Central memory CD8-positive, alpha-beta T cell (primary cell): ENCODE data around the gene HLA-DQA1.
"Not testable (repeated sequence)": the region's sequence is repeated elsewhere in the genome, so short reads cannot be mapped to it uniquely, and the experiment has no call there.

Experiments used
- ATAC-seq: fragments of 150-1000 bp; cut with Tn5 transposase; replicated peaks from 2 replicates; pipeline ENCODE4 v1.10.0; 2022; ENCODE audit warnings: mild to moderate bottlenecking, moderate FRiP score, moderate number of reproducible peaks; ENCODE audit not compliant: poor library complexity, severe bottlenecking; ENCODE audit errors: extremely low read depth
- DNase-seq, 2 donors: peaks; one replicate each; pipeline ENCODE4 v3.0.0; 2021; ENCODE audit warnings: low spot score in 2 of 2
- H3K27ac Mint-ChIP-seq: one replicate; pipeline ENCODE4 v1.8.0; 2022; ENCODE audit warnings: low read depth, mild to moderate bottlenecking, moderate library complexity, mixed read lengths
- H3K27me3 Mint-ChIP-seq: one replicate; pipeline ENCODE4 v1.8.0; 2022; ENCODE audit warnings: mixed read lengths
- H3K36me3 Mint-ChIP-seq: one replicate; pipeline ENCODE4 v1.8.0; 2022; ENCODE audit warnings: mild to moderate bottlenecking, moderate library complexity, mixed read lengths; ENCODE audit not compliant: insufficient read depth
- H3K4me1 Mint-ChIP-seq: one replicate; pipeline ENCODE4 v1.8.0; 2022; ENCODE audit warnings: mixed read lengths
- H3K4me3 Mint-ChIP-seq: one replicate; pipeline ENCODE4 v1.8.0; 2022; ENCODE audit warnings: mild to moderate bottlenecking, moderate library complexity, mixed read lengths
- H3K9me3 Mint-ChIP-seq: one replicate; pipeline ENCODE4 v1.8.0; 2022; ENCODE audit warnings: mixed read lengths

Gene HLA-DQA1

DNA sequence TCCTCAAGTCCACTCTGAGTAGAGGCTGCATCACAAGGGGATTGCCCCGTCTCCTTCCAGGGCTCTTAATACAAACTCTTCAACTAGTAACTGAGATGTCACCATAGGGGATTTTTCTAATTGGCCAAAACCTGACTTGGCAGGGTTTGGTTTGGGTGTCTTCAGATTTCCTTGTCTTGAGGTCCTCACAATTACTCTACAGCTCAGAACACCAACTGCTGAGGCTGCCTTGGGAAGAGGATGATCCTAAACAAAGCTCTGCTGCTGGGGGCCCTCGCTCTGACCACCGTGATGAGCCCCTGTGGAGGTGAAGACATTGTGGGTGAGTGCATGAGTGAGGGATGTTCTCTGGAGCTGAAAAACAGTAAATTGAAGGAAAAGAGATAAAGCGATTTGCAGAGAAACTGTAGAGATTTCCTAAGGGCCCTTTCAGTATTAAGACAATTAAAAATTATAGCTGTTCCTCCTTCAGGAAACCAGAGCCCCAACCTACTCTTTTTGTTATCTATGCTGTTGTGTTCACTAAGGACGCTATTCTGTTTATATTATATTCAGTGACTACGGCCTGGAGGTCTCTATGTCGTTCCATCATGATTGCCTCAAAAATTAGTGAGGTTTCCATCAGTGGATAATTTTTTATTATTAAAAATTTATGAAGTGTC lies at the start of gene HLA-DQA1:
Gene HLA-DQA1, plus strand, starts transcription at position 188 of the 662 bp plus-strand sequence. Its CDS starts 53 bp downstream, at position 241.
- peaks cover 20% of the 10 kb centered on the region for H3K36me3 Mint-ChIP-seq
- H3K27me3 Mint-ChIP-seq, result no peaks in the 10 kb centered on the region
- H3K27ac Mint-ChIP-seq, result peak within 1 kb of the TSS; percentile 95
- peak; percentile 87 for ATAC-seq
- DNase-seq, result peak in 1 of 2 donors; percentile 53
- H3K4me1 Mint-ChIP-seq, result peaks cover 43% of the 10 kb centered on the region
- no peaks in the 10 kb centered on the region for H3K9me3 Mint-ChIP-seq
- peak within 1 kb of the TSS; percentile 86 for H3K4me3 Mint-ChIP-seq

GRCh38 chr6:32588156-32588555 lies 49.0 kb upstream of the HLA-DQA1 start:
- peak overlapping the region; percentile 98 for H3K4me3 Mint-ChIP-seq
- ATAC-seq (no peak), DNase-seq (no peak)
- peaks cover 29% of the 10 kb centered on the region for H3K36me3 Mint-ChIP-seq
- H3K9me3 Mint-ChIP-seq, result no peaks in the 10 kb centered on the region
- no peaks in the 10 kb centered on the region for H3K27me3 Mint-ChIP-seq
- peak overlapping the region; percentile 87 for H3K27ac Mint-ChIP-seq
- H3K4me1 Mint-ChIP-seq, result peaks cover 62% of the 10 kb centered on the region

GRCh38 chr6:32589596-32590449 lies 47.4 kb upstream of the HLA-DQA1 start, which contains the start of gene HLA-DRB1:
Gene HLA-DRB1 (minus strand): TSS chr6:32589848. CDS start chr6:32589742, 106 bp downstream.
- DNase-seq (peak; percentile 30 to 60), ATAC-seq (peak; percentile 85)
- Mint-ChIP-seq H3K9me3 (no peaks in the 10 kb centered on the region), H3K4me3 (peak within 1 kb of the TSS; percentile 98), H3K4me1 (peaks cover 46% of the 10 kb centered on the region), H3K27ac (peak within 1 kb of the TSS; percentile 87), H3K36me3 (peaks cover 14% of the 10 kb centered on the region), H3K27me3 (no peaks in the 10 kb centered on the region)

GRCh38 chr6:32590713-32591112 lies 46.5 kb upstream of the HLA-DQA1 start:
- not testable (repeated sequence) for H3K4me3 Mint-ChIP-seq, DNase-seq, ATAC-seq, H3K9me3 Mint-ChIP-seq, H3K27me3 Mint-ChIP-seq, H3K27ac Mint-ChIP-seq
- Mint-ChIP-seq H3K36me3 (peaks cover 13% of the 10 kb centered on the region), H3K4me1 (peaks cover 39% of the 10 kb centered on the region)

GRCh38 chr6:32597024-32597423 lies 40.2 kb upstream of the HLA-DQA1 start:
- no peaks in the 10 kb centered on the region for H3K36me3 Mint-ChIP-seq
- H3K27me3 Mint-ChIP-seq, result no peaks in the 10 kb centered on the region
- DNase-seq, result no peak
- H3K4me1 Mint-ChIP-seq, result no peaks in the 10 kb centered on the region
- ATAC-seq, result no peak
- H3K4me3 Mint-ChIP-seq, result no peak overlapping the region
- no peak overlapping the region for H3K27ac Mint-ChIP-seq
- no peaks in the 10 kb centered on the region for H3K9me3 Mint-ChIP-seq

DNA sequence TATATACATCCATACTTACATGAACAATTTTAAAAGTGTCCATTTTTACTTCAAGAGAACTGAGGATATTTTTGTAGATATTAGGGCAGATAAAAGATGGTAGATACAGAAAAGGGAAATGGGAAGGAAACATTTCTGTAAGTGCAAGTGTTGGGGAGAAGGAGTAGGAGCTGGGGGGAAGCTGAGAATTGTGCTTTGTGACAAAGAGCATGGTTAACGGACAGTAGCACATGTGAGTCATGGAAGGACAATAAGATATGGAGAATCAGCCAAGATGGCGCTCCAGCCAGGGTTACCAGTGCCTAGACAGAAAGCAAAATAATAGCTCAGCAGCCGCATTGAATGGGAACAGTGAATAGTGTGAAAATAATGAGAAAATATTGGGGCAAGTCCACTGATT lies 34.8 kb upstream of the HLA-DQA1 start:
- DNase-seq (no peak), ATAC-seq (no peak)
- Mint-ChIP-seq H3K9me3 (no peaks in the 10 kb centered on the region), H3K27ac (no peak overlapping the region), H3K4me1 (peaks cover 12% of the 10 kb centered on the region), H3K27me3 (no peaks in the 10 kb centered on the region), H3K36me3 (no peaks in the 10 kb centered on the region), H3K4me3 (no peak overlapping the region)

- Mint-ChIP-seq H3K4me3 (no peak overlapping the region), H3K27ac (no peak overlapping the region), H3K4me1 (peaks cover 12% of the 10 kb centered on the region), H3K9me3 (no peaks in the 10 kb centered on the region), H3K36me3 (no peaks in the 10 kb centered on the region), H3K27me3 (no peaks in the 10 kb centered on the region)
- no peak for DNase-seq
- no peak for ATAC-seq
These were observed 34.0 kb upstream of the HLA-DQA1 start for GRCh38 chr6:32603222-32603621.

DNA sequence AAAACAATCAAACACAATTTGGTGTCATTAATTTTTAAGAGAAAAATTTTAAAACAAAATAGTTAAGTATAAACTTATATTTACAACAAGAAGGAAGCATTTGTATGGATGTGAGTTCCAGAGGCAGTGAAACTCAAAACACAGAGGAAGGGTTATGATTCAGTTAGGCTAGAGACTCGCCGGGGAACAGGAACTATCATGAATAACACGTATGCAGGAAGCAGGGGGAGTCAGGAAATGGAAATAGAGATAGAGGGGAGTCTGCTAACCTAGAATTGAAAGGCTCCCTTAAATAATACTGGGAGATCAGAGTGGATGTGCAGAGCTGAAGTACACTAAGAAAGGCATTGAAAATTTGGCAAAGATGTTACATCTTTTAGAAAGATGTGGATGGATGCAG lies 33.3 kb upstream of the HLA-DQA1 start:
- H3K4me1 Mint-ChIP-seq, result peaks cover 12% of the 10 kb centered on the region
- DNase-seq (no peak), ATAC-seq (no peak)
- H3K4me3 Mint-ChIP-seq, result peak overlapping the region; percentile 0
- H3K36me3 Mint-ChIP-seq, result no peaks in the 10 kb centered on the region
- no peaks in the 10 kb centered on the region for H3K27me3 Mint-ChIP-seq
- peak overlapping the region; percentile 10 for H3K27ac Mint-ChIP-seq
- no peaks in the 10 kb centered on the region for H3K9me3 Mint-ChIP-seq

GRCh38 chr6:32604434-32604877 lies 32.8 kb upstream of the HLA-DQA1 start:
- H3K27ac Mint-ChIP-seq, result peak overlapping the region; percentile 10
- H3K4me3 Mint-ChIP-seq, result no peak overlapping the region
- H3K27me3 Mint-ChIP-seq, result no peaks in the 10 kb centered on the region
- H3K4me1 Mint-ChIP-seq, result peaks cover 12% of the 10 kb centered on the region
- DNase-seq (no peak), ATAC-seq (peak; percentile 38)
- no peaks in the 10 kb centered on the region for H3K9me3 Mint-ChIP-seq
- H3K36me3 Mint-ChIP-seq, result no peaks in the 10 kb centered on the region

GRCh38 chr6:32607263-32607987 lies 29.8 kb upstream of the HLA-DQA1 start:
- H3K27ac Mint-ChIP-seq, result peak overlapping the region; percentile 82
- H3K36me3 Mint-ChIP-seq, result no peaks in the 10 kb centered on the region

GRCh38 chr6:32607988-32608298 lies 29.3 kb upstream of the HLA-DQA1 start:
- no peak overlapping the region for H3K4me3 Mint-ChIP-seq
- no peak for DNase-seq
- peaks cover 12% of the 10 kb centered on the region for H3K4me1 Mint-ChIP-seq
- peak overlapping the region; percentile 82 for H3K27ac Mint-ChIP-seq
- H3K36me3 Mint-ChIP-seq, result no peaks in the 10 kb centered on the region
- H3K27me3 Mint-ChIP-seq, result no peaks in the 10 kb centered on the region
- no peaks in the 10 kb centered on the region for H3K9me3 Mint-ChIP-seq
- no peak for ATAC-seq

More at GRCh38 chr6:32607263-32607987, 29.8 kb upstream of the HLA-DQA1 start:
- Mint-ChIP-seq H3K4me3 (no peak overlapping the region), H3K27me3 (no peaks in the 10 kb centered on the region), H3K9me3 (no peaks in the 10 kb centered on the region), H3K4me1 (peaks cover 12% of the 10 kb centered on the region)
- DNase-seq (no peak), ATAC-seq (no peak)

DNA sequence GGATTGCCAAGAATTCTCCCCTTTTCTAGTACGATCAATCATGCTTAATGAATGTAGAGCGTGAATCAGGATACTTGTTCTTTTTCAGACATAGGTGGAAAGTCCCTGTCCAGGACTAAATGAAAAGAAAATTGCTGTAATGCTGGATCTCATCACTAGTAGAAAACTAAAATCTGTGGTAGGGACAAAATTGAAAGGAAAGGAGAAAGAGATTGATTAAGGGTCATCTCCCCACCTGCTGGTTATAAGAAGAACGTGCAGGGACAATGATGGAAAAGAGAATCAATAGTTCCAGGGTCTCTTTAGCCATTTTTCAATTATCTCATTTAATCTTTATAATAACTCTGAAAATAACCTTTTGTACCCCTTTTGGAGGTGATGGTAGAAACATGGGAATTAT lies 28.8 kb upstream of the HLA-DQA1 start:
- peaks cover 12% of the 10 kb centered on the region for H3K4me1 Mint-ChIP-seq
- no peaks in the 10 kb centered on the region for H3K9me3 Mint-ChIP-seq
- H3K4me3 Mint-ChIP-seq, result no peak overlapping the region
- DNase-seq (no peak), ATAC-seq (no peak)
- H3K27ac Mint-ChIP-seq, result peak overlapping the region; percentile 82
- H3K36me3 Mint-ChIP-seq, result no peaks in the 10 kb centered on the region
- H3K27me3 Mint-ChIP-seq, result no peaks in the 10 kb centered on the region
